Measurements from ENCODE around the gene NRF1. TPM values are rescaled to one million over a fixed set of nuclear protein-coding genes. Genes with fewer than 3 reads are reported as not detected.
"Not testable (repeated sequence)": the region's sequence is repeated elsewhere in the genome, so short reads cannot be mapped to it uniquely, and the experiment has no call there.

The NRF1 gene
- total and polyA plus RNA-seq, 4 donors: 4.9 to 23.4 (median 14.3) TPM

DNA sequence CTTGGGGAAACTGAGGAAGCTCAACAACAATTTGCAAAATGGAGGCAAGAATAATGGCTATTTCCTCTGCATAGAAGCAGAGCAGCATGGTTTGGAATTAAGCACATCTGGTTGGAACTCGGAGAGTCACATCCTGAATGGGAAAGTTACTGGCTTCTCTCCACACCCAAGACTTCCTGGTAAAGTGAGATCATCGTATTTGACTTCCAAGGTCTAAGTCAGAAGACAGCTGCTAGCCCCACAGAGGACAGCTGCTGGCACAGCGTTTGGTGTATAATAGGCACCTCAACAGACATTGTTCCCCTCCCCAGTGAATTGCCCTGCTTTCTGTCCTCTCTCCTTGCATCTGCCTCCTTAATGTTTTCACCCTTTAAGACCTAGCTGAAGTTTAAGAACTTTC lies 37.0 kb upstream of the NRF1 start:
- intact Hi-C loops (cut with DNase I): no loop called here
- no peaks in the 10 kb centered on the region for H3K36me3 ChIP-seq (ENCODE audit: control insufficient read depth in 1 of 2, insufficient read depth in 2 of 2, low read length in 1 of 2)
- ATAC-seq (ENCODE audit: low FRiP score) (no peak), DNase-seq (no peak)
- no peaks in the 10 kb centered on the region for H3K4me1 ChIP-seq (ENCODE audit: control insufficient read depth in 1 of 2, insufficient read depth in 2 of 2, low read length in 2 of 2)
- WGBS, 2 donors: 42 to 47% methylated on average over 3 of the region's 3 CpGs
- no peak overlapping the region for H3K27ac ChIP-seq (ENCODE audit: low read depth in 1 of 2, low read length in 2 of 2)
- no peak overlapping the region for H3K4me3 ChIP-seq (ENCODE audit: low read length in 2 of 2)
- H3K9me3 ChIP-seq (ENCODE audit: control insufficient read depth, low read length): peaks cover 6% of the 10 kb centered on the region
- H3K27me3 ChIP-seq (ENCODE audit: control insufficient read depth in 1 of 2, insufficient read depth in 2 of 2, low read length in 1 of 2): peaks cover 0 to 1% of the 10 kb centered on the region in 2 donors

DNA sequence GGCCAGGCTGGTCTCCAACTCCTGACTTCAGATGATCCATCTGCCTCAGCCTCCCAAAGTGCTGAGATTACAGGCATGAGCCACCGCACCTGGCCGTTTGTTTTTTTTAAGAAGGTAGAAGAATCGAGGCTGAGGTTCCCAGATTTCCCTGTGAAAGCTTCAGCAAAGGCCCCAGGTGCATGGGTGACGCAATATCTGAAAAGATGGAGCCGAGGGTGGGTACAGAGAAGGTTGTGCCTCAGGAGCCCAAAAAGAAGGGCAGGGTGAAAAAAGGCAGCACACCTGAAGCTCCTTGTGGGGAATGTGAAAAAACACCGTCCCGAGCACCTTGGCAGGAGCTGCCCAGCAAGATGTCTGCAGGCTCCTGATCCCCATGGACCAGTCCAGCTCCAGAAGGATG lies 35.8 kb upstream of the NRF1 start:
- no peak overlapping the region for H3K27ac ChIP-seq (ENCODE audit: low read depth in 1 of 2, low read length in 2 of 2)
- ATAC-seq (ENCODE audit: low FRiP score): no peak

DNA sequence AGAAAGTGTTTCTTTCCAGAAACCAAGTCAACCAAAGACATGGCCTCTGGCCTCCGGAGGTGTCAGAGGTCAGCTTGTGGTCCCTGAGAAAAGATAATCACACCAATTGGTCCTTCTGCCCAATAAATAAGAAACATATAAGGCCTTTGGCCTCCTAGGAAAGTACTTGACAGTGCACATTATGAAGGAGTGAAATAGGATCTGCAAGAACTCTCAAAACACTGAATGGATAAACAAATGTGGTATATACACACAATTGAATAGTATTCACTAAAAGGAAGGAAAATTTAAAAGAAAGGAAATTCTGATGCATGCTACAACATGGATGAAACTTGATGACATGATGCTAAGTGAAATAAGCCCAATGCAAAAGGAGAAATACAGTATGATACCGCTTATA lies 35.4 kb upstream of the NRF1 start:
- Histone ChIP-seq H3K27ac (ENCODE audit: low read depth in 1 of 2, low read length in 2 of 2) (no peak overlapping the region), H3K27me3 (ENCODE audit: control insufficient read depth in 1 of 2, insufficient read depth in 2 of 2, low read length in 1 of 2) (peaks cover 0 to 1% of the 10 kb centered on the region in 2 donors), H3K9me3 (ENCODE audit: control insufficient read depth, low read length) (peaks cover 6% of the 10 kb centered on the region), H3K4me1 (ENCODE audit: control insufficient read depth in 1 of 2, insufficient read depth in 2 of 2, low read length in 2 of 2) (no peaks in the 10 kb centered on the region), H3K36me3 (ENCODE audit: control insufficient read depth in 1 of 2, insufficient read depth in 2 of 2, low read length in 1 of 2) (no peaks in the 10 kb centered on the region), H3K4me3 (ENCODE audit: low read length in 2 of 2) (no peak overlapping the region)
- 84 to 87% methylated on average over 2 of the region's 2 CpGs for whole genome bisulfite sequencing, 2 donors
- DNase-seq (no peak), ATAC-seq (ENCODE audit: low FRiP score) (no peak)
- intact Hi-C loops (cut with DNase I): no loop called here

More for the DNA sequence above, 35.8 kb upstream of the NRF1 start:
- Histone ChIP-seq H3K36me3 (ENCODE audit: control insufficient read depth in 1 of 2, insufficient read depth in 2 of 2, low read length in 1 of 2) (no peaks in the 10 kb centered on the region), H3K4me3 (ENCODE audit: low read length in 2 of 2) (no peak overlapping the region), H3K9me3 (ENCODE audit: control insufficient read depth, low read length) (peaks cover 6% of the 10 kb centered on the region), H3K27me3 (ENCODE audit: control insufficient read depth in 1 of 2, insufficient read depth in 2 of 2, low read length in 1 of 2) (peaks cover 0 to 1% of the 10 kb centered on the region in 2 donors), H3K4me1 (ENCODE audit: control insufficient read depth in 1 of 2, insufficient read depth in 2 of 2, low read length in 2 of 2) (no peaks in the 10 kb centered on the region)
- intact Hi-C loops (cut with DNase I): no loop called here
- WGBS, 2 donors: 83 to 86% methylated on average over 7 of the region's 7 CpGs
- DNase-seq: no peak

DNA sequence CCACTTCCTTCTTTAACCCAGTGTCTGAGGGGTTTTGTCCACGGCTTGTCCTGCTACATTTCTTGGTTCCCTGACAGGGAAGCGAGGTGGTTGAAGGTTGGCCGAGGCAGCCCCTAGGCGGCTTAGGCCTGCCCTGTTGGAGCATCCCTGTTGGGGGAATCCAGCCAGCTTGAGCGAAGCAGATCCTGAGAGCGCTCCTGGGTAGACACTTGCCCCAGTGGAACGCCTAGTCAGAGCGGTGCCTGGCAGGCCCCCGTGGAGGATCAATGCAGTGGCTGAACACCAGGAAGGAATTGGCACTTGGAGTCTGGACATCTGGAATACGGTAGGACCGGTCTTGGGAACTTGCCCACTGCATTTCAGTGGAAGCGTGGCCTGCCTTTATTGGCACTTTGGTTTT lies 32.7 kb upstream of the NRF1 start:
- Histone ChIP-seq H3K4me1 (ENCODE audit: control insufficient read depth in 1 of 2, insufficient read depth in 2 of 2, low read length in 2 of 2) (no peaks in the 10 kb centered on the region), H3K27ac (ENCODE audit: low read depth in 1 of 2, low read length in 2 of 2) (no peak overlapping the region), H3K9me3 (ENCODE audit: control insufficient read depth, low read length) (peaks cover 9% of the 10 kb centered on the region), H3K36me3 (ENCODE audit: control insufficient read depth in 1 of 2, insufficient read depth in 2 of 2, low read length in 1 of 2) (no peaks in the 10 kb centered on the region), H3K4me3 (ENCODE audit: low read length in 2 of 2) (no peak overlapping the region), H3K27me3 (ENCODE audit: control insufficient read depth in 1 of 2, insufficient read depth in 2 of 2, low read length in 1 of 2) (no peaks in the 10 kb centered on the region)
- intact Hi-C loops (cut with DNase I): no loop called here
- 97% methylated on average over 12 of the region's 12 CpGs for WGBS, 2 donors
- ATAC-seq (ENCODE audit: low FRiP score) (no peak), DNase-seq (no peak)

DNA sequence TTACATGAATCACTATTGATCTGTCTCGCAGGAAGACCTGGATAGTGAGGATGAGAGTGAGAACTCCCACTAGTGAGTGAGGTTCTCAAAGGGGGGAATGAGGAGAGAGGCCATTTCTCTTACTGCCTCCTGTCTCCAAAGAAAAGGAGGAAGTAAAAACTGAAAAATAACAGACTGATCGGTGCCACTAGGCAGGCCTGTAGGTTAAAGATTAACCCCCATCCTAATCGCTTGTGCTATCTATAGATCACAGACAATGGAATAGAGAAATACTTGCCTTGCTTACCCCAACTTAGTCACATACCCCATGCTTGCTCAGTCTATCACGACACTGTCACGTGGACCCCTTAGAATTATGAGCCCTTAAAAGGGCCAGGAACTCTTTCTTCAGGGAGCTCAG lies 25.3 kb upstream of the NRF1 start:
- DNase-seq; H3K4me1 ChIP-seq (ENCODE audit: control insufficient read depth in 1 of 2, insufficient read depth in 2 of 2, low read length in 2 of 2); ATAC-seq (ENCODE audit: low FRiP score); H3K36me3 ChIP-seq (ENCODE audit: control insufficient read depth in 1 of 2, insufficient read depth in 2 of 2, low read length in 1 of 2); H3K4me3 ChIP-seq (ENCODE audit: low read length in 2 of 2); H3K27me3 ChIP-seq (ENCODE audit: control insufficient read depth in 1 of 2, insufficient read depth in 2 of 2, low read length in 1 of 2); H3K27ac ChIP-seq (ENCODE audit: low read depth in 1 of 2, low read length in 2 of 2); intact Hi-C loops (cut with DNase I): not testable (repeated sequence)
- peaks cover 24% of the 10 kb centered on the region for H3K9me3 ChIP-seq (ENCODE audit: control insufficient read depth, low read length)
- 91 to 92% methylated on average over 5 of the region's 5 CpGs for WGBS, 2 donors

DNA sequence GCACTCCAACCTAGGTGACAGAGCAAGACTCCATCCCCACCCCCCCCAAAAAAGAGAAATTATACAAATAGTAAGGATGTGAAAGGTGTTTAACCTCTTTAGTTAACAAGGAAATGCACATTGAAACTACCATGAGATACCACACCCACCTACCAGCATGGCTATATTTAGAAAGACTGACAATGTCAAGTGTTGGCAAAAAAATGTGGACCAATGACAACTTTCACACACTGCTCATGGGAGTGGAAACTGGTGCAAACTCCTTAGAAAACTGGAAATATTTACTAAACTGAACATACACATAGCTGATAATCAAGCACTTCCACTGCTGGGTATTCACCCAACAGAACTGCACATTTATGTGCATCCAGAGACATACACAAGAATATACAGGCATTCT lies 23.3 kb upstream of the NRF1 start:
- no peak for ATAC-seq (ENCODE audit: low FRiP score)
- Histone ChIP-seq H3K27ac (ENCODE audit: low read depth in 1 of 2, low read length in 2 of 2) (no peak overlapping the region), H3K4me3 (ENCODE audit: low read length in 2 of 2) (no peak overlapping the region), H3K36me3 (ENCODE audit: control insufficient read depth in 1 of 2, insufficient read depth in 2 of 2, low read length in 1 of 2) (no peaks in the 10 kb centered on the region), H3K9me3 (ENCODE audit: control insufficient read depth, low read length) (peaks cover 24% of the 10 kb centered on the region), H3K4me1 (ENCODE audit: control insufficient read depth in 1 of 2, insufficient read depth in 2 of 2, low read length in 2 of 2) (no peaks in the 10 kb centered on the region), H3K27me3 (ENCODE audit: control insufficient read depth in 1 of 2, insufficient read depth in 2 of 2, low read length in 1 of 2) (peaks cover 0 to 2% of the 10 kb centered on the region in 2 donors)
- DNase-seq: no peak
- intact Hi-C loops (cut with DNase I): no loop called here

DNA sequence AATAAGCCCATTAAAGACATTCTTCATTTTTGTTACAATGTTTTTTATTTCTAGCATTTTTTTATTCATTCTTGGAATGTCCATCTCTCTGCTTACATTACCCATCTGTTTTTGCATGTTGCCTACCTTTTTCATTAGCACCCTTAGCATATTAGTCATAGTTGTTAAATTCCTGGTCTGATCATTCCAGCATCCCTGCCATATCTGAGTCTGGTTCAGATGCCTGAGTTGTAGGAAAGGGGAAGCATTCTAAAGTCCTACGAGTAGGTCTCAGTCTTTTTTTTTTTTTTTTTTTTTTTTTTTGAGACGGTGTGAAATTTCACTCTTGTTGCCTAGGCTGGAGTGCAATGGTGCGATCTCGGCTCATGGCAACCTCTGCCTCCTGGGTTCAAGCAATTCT lies 19.7 kb upstream of the NRF1 start:
- H3K9me3 ChIP-seq (ENCODE audit: control insufficient read depth, low read length): peaks cover 7% of the 10 kb centered on the region
- H3K36me3 ChIP-seq (ENCODE audit: control insufficient read depth in 1 of 2, insufficient read depth in 2 of 2, low read length in 1 of 2): no peaks in the 10 kb centered on the region
- H3K4me3 ChIP-seq (ENCODE audit: low read length in 2 of 2): no peak overlapping the region
- DNase-seq: no peak
- H3K27me3 ChIP-seq (ENCODE audit: control insufficient read depth in 1 of 2, insufficient read depth in 2 of 2, low read length in 1 of 2): no peaks in the 10 kb centered on the region
- 83 to 84% methylated on average over 4 of the region's 4 CpGs for WGBS, 2 donors
- no peaks in the 10 kb centered on the region for H3K4me1 ChIP-seq (ENCODE audit: control insufficient read depth in 1 of 2, insufficient read depth in 2 of 2, low read length in 2 of 2)
- no peak overlapping the region for H3K27ac ChIP-seq (ENCODE audit: low read depth in 1 of 2, low read length in 2 of 2)
- ATAC-seq (ENCODE audit: low FRiP score): no peak
- intact Hi-C loops (cut with DNase I): no loop called here

DNA sequence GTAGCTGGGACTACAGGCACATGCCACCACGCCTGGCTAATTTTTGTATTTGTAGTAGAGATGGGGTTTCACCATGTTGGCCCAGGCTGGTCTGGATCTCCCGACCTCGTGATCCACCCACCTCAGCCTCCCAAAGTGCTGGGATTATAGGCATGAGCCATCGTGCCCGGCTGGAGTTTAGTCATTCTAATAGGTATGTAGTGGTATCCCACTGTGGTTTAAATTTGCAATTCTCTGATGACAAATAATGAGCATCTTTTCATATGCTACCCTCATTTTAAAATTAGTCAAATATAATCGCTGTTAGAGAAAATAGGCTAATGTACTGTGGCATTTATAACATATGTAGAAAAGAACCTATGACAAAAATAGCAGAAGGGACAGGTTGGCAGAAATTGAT lies 15.1 kb upstream of the NRF1 start:
- DNase-seq; H3K4me1 ChIP-seq (ENCODE audit: control insufficient read depth in 1 of 2, insufficient read depth in 2 of 2, low read length in 2 of 2); H3K36me3 ChIP-seq (ENCODE audit: control insufficient read depth in 1 of 2, insufficient read depth in 2 of 2, low read length in 1 of 2); H3K27ac ChIP-seq (ENCODE audit: low read depth in 1 of 2, low read length in 2 of 2); H3K4me3 ChIP-seq (ENCODE audit: low read length in 2 of 2); ATAC-seq (ENCODE audit: low FRiP score); H3K9me3 ChIP-seq (ENCODE audit: control insufficient read depth, low read length); intact Hi-C loops (cut with DNase I); H3K27me3 ChIP-seq (ENCODE audit: control insufficient read depth in 1 of 2, insufficient read depth in 2 of 2, low read length in 1 of 2): not testable (repeated sequence)
- WGBS, 2 donors: 63 to 67% methylated on average over 6 of the region's 6 CpGs

DNA sequence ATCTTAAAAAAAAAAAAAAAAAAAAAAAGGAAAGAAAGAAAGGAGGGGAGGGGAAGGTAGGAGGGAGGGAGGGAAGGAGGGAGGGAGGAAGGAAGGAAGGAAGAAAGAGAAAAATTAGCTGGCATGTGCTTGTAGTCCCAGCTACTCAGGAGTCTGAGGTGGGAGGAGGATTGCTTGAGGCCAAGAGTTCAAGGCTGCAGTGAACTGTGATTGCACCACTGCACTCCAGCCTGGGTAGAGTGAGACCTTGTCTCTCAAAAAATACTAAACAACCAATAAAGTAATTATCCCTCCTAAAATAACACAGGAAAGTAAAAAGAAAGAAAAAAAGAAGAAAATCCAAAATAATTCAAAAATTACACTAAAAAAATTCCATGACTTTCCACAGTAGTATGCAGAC lies 13.8 kb upstream of the NRF1 start:
- ATAC-seq (ENCODE audit: low FRiP score): no peak
- DNase-seq: no peak
- Histone ChIP-seq H3K27me3 (ENCODE audit: control insufficient read depth in 1 of 2, insufficient read depth in 2 of 2, low read length in 1 of 2) (no peaks in the 10 kb centered on the region), H3K36me3 (ENCODE audit: control insufficient read depth in 1 of 2, insufficient read depth in 2 of 2, low read length in 1 of 2) (no peaks in the 10 kb centered on the region), H3K4me3 (ENCODE audit: low read length in 2 of 2) (no peak overlapping the region), H3K9me3 (ENCODE audit: control insufficient read depth, low read length) (no peaks in the 10 kb centered on the region), H3K4me1 (ENCODE audit: control insufficient read depth in 1 of 2, insufficient read depth in 2 of 2, low read length in 2 of 2) (no peaks in the 10 kb centered on the region), H3K27ac (ENCODE audit: low read depth in 1 of 2, low read length in 2 of 2) (no peak overlapping the region)
- intact Hi-C loops (cut with DNase I): no loop called here

Data from aorta (tissue), 5 donors.